OCI-LY3 (cell line): ENCODE measurements around the gene AGBL1.

Source experiments
- H2AFZ ChIP-seq: fragments of 200-600, 300-600 bp; shearing (Covaris generic); 2 replicates; pipeline ENCODE4 v1.6.0; 2014; ENCODE audit warnings: antibody characterized with exemption, low read depth, low read length
- H3K27ac ChIP-seq: fragments of 200-600, 300-600 bp; sonication (generic); 2 replicates; pipeline ENCODE4 v1.5.1; 2014; ENCODE audit warnings: mild to moderate bottlenecking, low read length, moderate library complexity, mixed read lengths
- H3K27me3 ChIP-seq: fragments of 200-600, 300-600 bp; sonication (generic); 2 replicates; pipeline ENCODE4 v1.6.1; 2014; ENCODE audit warnings: low read depth, low read length, mixed read lengths
- H3K36me3 ChIP-seq: fragments of 200-600, 300-600 bp; sonication (generic); replicated peaks from 2 replicates; pipeline ENCODE3; 2014; ENCODE audit warnings: low read depth, low read length, mixed read lengths
- H3K4me1 ChIP-seq: fragments of 300-600, 200-600 bp; sonication (generic); 2 replicates; pipeline ENCODE4 v1.6.1; 2014; ENCODE audit warnings: low read length, mixed read lengths
- H3K4me2 ChIP-seq: fragments of 200-600, 300-600 bp; sonication (generic); 2 replicates; pipeline ENCODE4 v1.6.1; 2014; ENCODE audit warnings: low read length, mixed read lengths
- H3K4me3 ChIP-seq: fragments of 300-600, 200-600 bp; sonication (generic); 2 replicates; pipeline ENCODE4 v1.5.1; 2014; ENCODE audit warnings: antibody characterized with exemption, mild to moderate bottlenecking, low read length, moderate library complexity
- H3K79me2 ChIP-seq: fragments of 300-600, 200-600 bp; shearing (Covaris generic); 2 replicates; pipeline ENCODE4 v1.6.1; 2014; ENCODE audit warnings: mild to moderate bottlenecking, low read length, mixed read lengths
- H3K9ac ChIP-seq: fragments of 300-600, 200-600 bp; shearing (Covaris generic); 2 replicates; pipeline ENCODE4 v1.6.0; 2014; ENCODE audit warnings: mild to moderate bottlenecking, low read length, moderate library complexity
- H3K9me3 ChIP-seq: fragments of 200-600, 300-600 bp; shearing (Covaris generic); 2 replicates; pipeline ENCODE4 v1.6.1; 2014; ENCODE audit warnings: low read length, mixed read lengths; ENCODE audit not compliant: insufficient read depth
- H4K20me1 ChIP-seq: fragments of 200-600, 300-600 bp; sonication (generic); 2 replicates; pipeline ENCODE4 v1.6.1; 2016; ENCODE audit warnings: low read length, mixed read lengths; ENCODE audit not compliant: insufficient read depth
- EZH2phosphoT487 ChIP-seq: fragments of 200-600 bp; shearing (Covaris generic); IDR thresholded peaks from 2 replicates; pipeline ENCODE4 v1.6.1; 2018; ENCODE audit warnings: antibody characterized with exemption, mixed run types, low read depth
- TF ChIP-seq, protein P1 (sequence below): fragments of 200-600, 300-600 bp; sonication (generic); IDR thresholded peaks from 2 replicates; pipeline ENCODE4 v1.5.1; 2014; ENCODE audit warnings: antibody characterized with exemption, low read length, low read depth

The AGBL1 gene

DNA sequence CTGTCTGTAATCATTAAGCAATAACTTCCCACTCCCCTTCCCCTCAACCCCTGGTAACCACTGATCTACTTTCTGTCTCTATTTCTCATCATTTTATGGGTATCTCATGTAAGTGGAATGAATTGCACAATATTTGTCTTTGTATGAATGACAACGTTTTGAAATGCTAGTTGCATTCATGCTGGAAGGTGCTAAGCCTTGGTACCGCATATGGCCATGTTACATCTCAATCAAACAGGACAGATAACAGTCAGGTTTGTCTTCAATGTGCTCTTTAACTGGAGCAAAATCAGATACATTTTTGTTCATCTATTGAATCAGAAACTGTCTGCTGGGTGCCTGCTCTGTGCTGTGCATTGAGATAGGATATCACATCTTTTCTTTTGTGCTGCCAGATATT, 134.2 kb downstream of the AGBL1 start:
- no peaks in the 10 kb centered on the region; the same call in 1 of the 2 replicates for H3K4me1 ChIP-seq

DNA sequence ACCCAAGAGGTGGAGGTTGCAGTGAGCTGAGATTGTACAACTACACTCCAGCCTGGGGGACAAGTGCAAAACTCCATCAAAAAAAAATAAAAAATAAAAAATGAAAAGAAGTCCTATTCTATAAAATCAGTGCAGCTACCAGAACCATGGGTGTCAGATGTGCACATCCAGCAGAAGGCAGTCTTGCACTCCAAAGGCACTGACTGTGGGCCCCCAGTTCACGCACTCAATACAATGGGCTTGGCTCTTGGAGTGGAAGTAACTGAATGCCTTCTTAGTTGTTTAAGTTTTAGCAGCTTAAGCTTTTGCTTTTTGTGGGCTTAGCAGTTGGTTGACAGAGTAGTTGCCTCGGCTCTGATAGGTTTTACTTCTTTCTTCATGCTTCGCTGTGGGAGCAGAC, 141.4 kb downstream of the AGBL1 start:
- TF ChIP-seq, protein P1, sequence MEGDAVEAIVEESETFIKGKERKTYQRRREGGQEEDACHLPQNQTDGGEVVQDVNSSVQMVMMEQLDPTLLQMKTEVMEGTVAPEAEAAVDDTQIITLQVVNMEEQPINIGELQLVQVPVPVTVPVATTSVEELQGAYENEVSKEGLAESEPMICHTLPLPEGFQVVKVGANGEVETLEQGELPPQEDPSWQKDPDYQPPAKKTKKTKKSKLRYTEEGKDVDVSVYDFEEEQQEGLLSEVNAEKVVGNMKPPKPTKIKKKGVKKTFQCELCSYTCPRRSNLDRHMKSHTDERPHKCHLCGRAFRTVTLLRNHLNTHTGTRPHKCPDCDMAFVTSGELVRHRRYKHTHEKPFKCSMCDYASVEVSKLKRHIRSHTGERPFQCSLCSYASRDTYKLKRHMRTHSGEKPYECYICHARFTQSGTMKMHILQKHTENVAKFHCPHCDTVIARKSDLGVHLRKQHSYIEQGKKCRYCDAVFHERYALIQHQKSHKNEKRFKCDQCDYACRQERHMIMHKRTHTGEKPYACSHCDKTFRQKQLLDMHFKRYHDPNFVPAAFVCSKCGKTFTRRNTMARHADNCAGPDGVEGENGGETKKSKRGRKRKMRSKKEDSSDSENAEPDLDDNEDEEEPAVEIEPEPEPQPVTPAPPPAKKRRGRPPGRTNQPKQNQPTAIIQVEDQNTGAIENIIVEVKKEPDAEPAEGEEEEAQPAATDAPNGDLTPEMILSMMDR = no peak
- no peak for TF ChIP-seq EZH2phosphoT487
- Histone ChIP-seq H2AFZ (no peak overlapping the region), H3K4me2 (no peak overlapping the region), H3K27me3 (0 out of 2 replicates have a peak, but pooled peaks cover 2% of the 10 kb centered on the region), H3K79me2 (no peaks in the 10 kb centered on the region), H3K27ac (no peak overlapping the region), H3K4me1 (no peaks in the 10 kb centered on the region), H3K36me3 (no peaks in the 10 kb centered on the region), H4K20me1 (no peaks in the 10 kb centered on the region), H3K9me3 (no peaks in the 10 kb centered on the region), H3K4me3 (no peak overlapping the region), H3K9ac (no peak overlapping the region)

More for the DNA sequence above, 134.2 kb downstream of the AGBL1 start:
- H4K20me1 ChIP-seq = no peaks in the 10 kb centered on the region
- no peaks in the 10 kb centered on the region for H3K27me3 ChIP-seq
- no peak overlapping the region for H3K9ac ChIP-seq
- no peak overlapping the region for H3K4me2 ChIP-seq
- no peaks in the 10 kb centered on the region for H3K36me3 ChIP-seq
- no peak overlapping the region for H3K4me3 ChIP-seq
- H3K9me3 ChIP-seq = no peaks in the 10 kb centered on the region
- TF ChIP-seq, protein P1 = no peak
- TF ChIP-seq EZH2phosphoT487 = no peak
- H3K27ac ChIP-seq = no peak overlapping the region
- H2AFZ ChIP-seq = no peak overlapping the region
- no peaks in the 10 kb centered on the region for H3K79me2 ChIP-seq

DNA sequence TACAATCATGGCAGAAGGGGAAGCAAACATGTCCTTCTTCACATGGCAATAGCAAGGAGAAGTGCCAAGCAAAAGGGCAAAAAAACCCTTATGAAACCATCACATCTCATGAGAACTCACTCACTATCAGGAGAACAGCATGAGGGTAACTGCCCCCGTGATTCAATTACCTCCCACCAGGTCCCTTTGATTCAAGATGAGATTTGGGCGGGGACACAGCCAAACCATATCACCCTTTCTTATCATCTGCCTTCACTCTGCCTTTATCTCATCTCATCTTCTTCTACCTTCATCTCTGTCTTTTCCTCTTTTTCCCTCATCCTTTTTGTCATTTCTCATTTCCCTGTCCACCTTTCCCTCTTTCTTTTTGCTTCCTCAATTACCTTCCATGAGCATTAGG, 149.6 kb downstream of the AGBL1 start:
- Histone ChIP-seq H3K27me3 (peaks cover 35% of the 10 kb centered on the region), H3K9ac (no peak overlapping the region), H3K79me2 (no peaks in the 10 kb centered on the region), H3K4me3 (no peak overlapping the region), H3K9me3 (no peaks in the 10 kb centered on the region), H2AFZ (no peak overlapping the region), H4K20me1 (no peaks in the 10 kb centered on the region), H3K27ac (no peak overlapping the region), H3K36me3 (no peaks in the 10 kb centered on the region), H3K4me1 (no peaks in the 10 kb centered on the region), H3K4me2 (no peak overlapping the region)
- TF ChIP-seq, protein P1 = no peak
- TF ChIP-seq EZH2phosphoT487 = no peak

DNA sequence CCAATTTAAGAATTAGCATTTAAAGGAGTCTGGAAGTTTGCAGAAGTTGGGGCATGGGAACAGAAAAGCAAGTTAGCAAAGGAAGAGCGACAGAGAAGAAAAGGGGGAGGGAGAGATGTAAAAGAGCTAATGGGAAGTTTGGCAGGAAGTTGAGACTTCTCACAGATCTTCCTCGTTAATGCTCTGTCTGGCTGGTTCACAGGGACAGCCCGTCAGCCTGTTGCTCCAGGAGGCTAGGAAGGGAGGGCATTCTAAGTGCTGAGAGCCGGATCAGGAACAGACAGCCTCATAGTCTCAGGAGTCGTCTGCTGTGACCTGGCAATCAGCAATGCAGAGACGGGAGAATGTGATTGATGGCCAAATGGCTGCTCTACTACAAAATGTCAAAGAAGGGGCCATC, 150.3 kb downstream of the AGBL1 start:
- Histone ChIP-seq H3K9ac (no peak overlapping the region), H3K4me3 (no peak overlapping the region), H2AFZ (no peak overlapping the region; the same call in 1 of the 2 replicates), H3K4me2 (no peak overlapping the region), H3K27ac (no peak overlapping the region), H3K27me3 (peaks cover 35% of the 10 kb centered on the region), H3K4me1 (no peaks in the 10 kb centered on the region), H3K36me3 (no peaks in the 10 kb centered on the region), H3K79me2 (no peaks in the 10 kb centered on the region), H4K20me1 (no peaks in the 10 kb centered on the region), H3K9me3 (no peaks in the 10 kb centered on the region)
- no peak for TF ChIP-seq EZH2phosphoT487
